HepG2 (cell line): ENCODE results near the gene DNPH1. TPM values are rescaled to one million over a fixed set of nuclear protein-coding genes. Genes with fewer than 3 reads are reported as not detected.

Source experiments
- ATAC-seq: fragments of 200-7000 bp; cut with Tn5 transposase; 3 replicates; pipeline ENCODE4 v1.9.1; 2020; ENCODE audit warnings: mild to moderate bottlenecking, moderate library complexity
- BruUV-seq: library from RNA; stranded (reverse); fragments of 400-500 nt; replicated peaks from 2 replicates; lab custom pipeline; 2021; lab: Mats Ljungman, UMichigan
- CTCF ChIA-PET: fragments of 300-600 bp; formaldehyde crosslinking; extraction: SDS; loops from one replicate; lab custom pipeline; 2021; ENCODE audit warnings: low total read pairs, inconsistent platforms, low intra/inter-chr PET ratio; lab: Yijun Ruan, JAX
- POLR2A ChIA-PET: fragments of 350-600 bp; sonication (Branson Sonifier 250); formaldehyde crosslinking; loops from one replicate; lab custom pipeline; 2020; ENCODE audit warnings: antibody characterized with exemption, inconsistent platforms; lab: Yijun Ruan, JAX
- DNase-seq: peaks from one replicate; pipeline ENCODE4 v3.0.0-alpha.2; 2015; ENCODE audit warnings: low spot score
- FAIRE-seq: peaks from 3 replicates; lab custom pipeline; 2011; peaks lifted over from hg19 to GRCh38; lab: Jason Lieb, UNC
- H2AFZ ChIP-seq: one replicate; pipeline ENCODE4 v1.6.1; 2011; ENCODE audit warnings: low read length, inconsistent platforms
- H3K27ac ChIP-seq: fragments of 300-600 bp; 3 replicates; pipeline ENCODE4 v1.8.0; 2011; ENCODE audit warnings: mixed run types, mild to moderate bottlenecking, mixed read lengths, low read length, inconsistent platforms; ENCODE audit not compliant: insufficient read depth; ENCODE audit errors: extremely low read length
- H3K27me3 ChIP-seq, 2 experiments: fragments of 200-600 bp in 1 of 2; 2 replicates in 1 of 2; 3 replicates in 1 of 2; pipeline versions ENCODE4 v1.6.0 to v1.8.0; 2011; ENCODE audit warnings: low read length in 2 of 2, mild to moderate bottlenecking in 2 of 2, moderate library complexity in 2 of 2, inconsistent platforms in 1 of 2; ENCODE audit not compliant: insufficient read depth in 2 of 2, control insufficient read depth in 1 of 2
- H3K36me3 ChIP-seq, 2 experiments: fragments of 200-600 bp in 1 of 2; replicated peaks in 1 of 2; 2 replicates in 1 of 2; 3 replicates in 1 of 2; pipeline versions ENCODE4 v1.5.1 to v1.8.0; 2011; ENCODE audit warnings: low read length in 2 of 2, inconsistent platforms in 1 of 2; ENCODE audit not compliant: insufficient read depth in 2 of 2, control insufficient read depth in 1 of 2
- H3K4me1 ChIP-seq: 2 replicates; pipeline ENCODE4 v1.5.1; 2012; ENCODE audit warnings: low read length, inconsistent platforms; ENCODE audit not compliant: insufficient read depth
- H3K4me2 ChIP-seq: 2 replicates; pipeline ENCODE4 v1.6.0; 2011; ENCODE audit warnings: low read depth, low read length, inconsistent platforms
- H3K4me3 ChIP-seq, 3 experiments: fragments of 200-600 bp in 1 of 3; sonication (generic), shearing (Covaris generic) in 1 of 3; replicated peaks in 1 of 3; 2 replicates each; pipeline ENCODE4 v1.5.1; 2011 to 2016; ENCODE audit warnings: low read length in 3 of 3, inconsistent platforms in 2 of 3, low read depth in 2 of 3, mild to moderate bottlenecking in 2 of 3, control low read depth in 1 of 3, mixed read lengths in 1 of 3; ENCODE audit not compliant: insufficient read depth in 1 of 3
- H3K79me2 ChIP-seq: one replicate; pipeline ENCODE4 v1.6.1; 2011; ENCODE audit warnings: low read length, inconsistent platforms; ENCODE audit not compliant: insufficient read depth
- H3K9ac ChIP-seq: 2 replicates; pipeline ENCODE4 v1.6.0; 2011; ENCODE audit warnings: mild to moderate bottlenecking, low read depth, low read length, inconsistent platforms; ENCODE audit not compliant: insufficient read depth
- H3K9me3 ChIP-seq: 2 replicates; pipeline ENCODE4 v1.5.1; 2012; ENCODE audit warnings: mild to moderate bottlenecking, low read length
- H4K20me1 ChIP-seq: 2 replicates; pipeline ENCODE4 v1.6.0; 2011; ENCODE audit warnings: inconsistent platforms, mild to moderate bottlenecking, low read length, moderate library complexity; ENCODE audit not compliant: insufficient read depth
- ATF1 ChIP-seq: IDR thresholded peaks from 2 replicates; pipeline ENCODE4 v1.6.1; 2016; ENCODE audit warnings: mild to moderate bottlenecking, control low read depth
- DNMT3B ChIP-seq: conservative IDR thresholded peaks from 2 replicates; pipeline ENCODE4 v1.6.1; 2016; ENCODE audit warnings: missing biosample characterization, control low read depth
- ETV5 ChIP-seq: IDR thresholded peaks from 2 replicates; pipeline ENCODE4 v1.6.1; 2018; ENCODE audit warnings: missing biosample characterization, missing genetic modification reagents, inconsistent platforms, borderline replicate concordance
- FOXP1 ChIP-seq, 2 experiments: fragments of 450-650 bp in 1 of 2; IDR thresholded peaks; 2 replicates each; pipeline ENCODE4 v1.6.1; 2017 to 2018; ENCODE audit warnings: antibody characterized with exemption in 1 of 2
- POLR2A ChIP-seq, 2 experiments: IDR thresholded peaks; 2 replicates each; pipeline ENCODE4 v1.6.1; 2011; ENCODE audit warnings: low read depth in 2 of 2, low read length in 2 of 2, mild to moderate bottlenecking in 1 of 2, moderate library complexity in 1 of 2; ENCODE audit not compliant: insufficient read depth in 1 of 2
- WGBS: methylation state at CpG from one replicate; pipeline ENCODE4 v1.1.6; 2017; ENCODE audit warnings: low lambda C conversion rate; 5-methylcytosine and 5-hydroxymethylcytosine counted together
- in situ Hi-C: cut with HindIII; loops from 2 replicates; pipeline ENCODE4 v1.10.0; 2017; ENCODE audit warnings: low pct_unique_long_range_greater_than_20kb; ENCODE audit not compliant: extremely low pct_ligation_motif_present
- intact Hi-C: fragments of 100-400 bp; cut with micrococcal nuclease; formaldehyde crosslinking; loops from one replicate; pipeline ENCODE4 v1.10.0; 2022; ENCODE audit not compliant: unreplicated experiment
- polyA plus RNA-seq, 8 experiments: library from polyadenylated mRNA; depleted of rRNA in 3 of 8; stranded (reverse) in 7 of 8; unstranded in 1 of 8; fragments of >200 nt; fragmentation: Illumina TruSeq in 4 of 8; extraction: Trizol in 4 of 8; gene quantifications; 2 replicates each; pipeline versions ENCODE4 v1.2.1 to v1.2.3, GENCODE V29; 2011 to 2016; ENCODE audit warnings: low read depth in 4 of 8, missing spikeins in 1 of 8, mixed read lengths in 1 of 8; ENCODE audit not compliant: insufficient read depth in 1 of 8
- total RNA-seq, 5 experiments: library from RNA; depleted of rRNA; stranded (reverse); fragments of >200 nt; fragmentation: Illumina TruSeq; extraction: Trizol; gene quantifications; 2 replicates each; pipeline ENCODE4 v1.2.3, GENCODE V29; 2016; ENCODE audit warnings: low read depth in 1 of 5

The DNPH1 gene
- total and polyA plus RNA-seq, 2 of the 13 experiments (the other 11 are each of a cell fraction or from before 2014, with no cell fraction given), result 56.5 to 75.1 TPM

GRCh38 chr6:43219119-43219518, 10.2 kb downstream of the DNPH1 start:
- Histone ChIP-seq H3K9ac (no peak overlapping the region), H3K79me2 (no peaks in the 10 kb centered on the region), H3K27ac (no peak overlapping the region), H3K4me1 (0 out of 2 replicates have a peak, but pooled peaks cover 2% of the 10 kb centered on the region), H4K20me1 (no peaks in the 10 kb centered on the region), H3K4me2 (no peak overlapping the region), H3K27me3 (no peaks in the 10 kb centered on the region), H3K36me3 (peaks cover 0 to 3% of the 10 kb centered on the region in 2 experiments; a peak in 1 of 5 replicates), H3K4me3 (no peak overlapping the region), H2AFZ (no peak overlapping the region), H3K9me3 (no peaks in the 10 kb centered on the region)
- intact Hi-C loops, result no loop called here
- FAIRE-seq (no peak), DNase-seq (no peak), ATAC-seq (peak; percentile 6; the same call in 1 of the 3 replicates)
- CTCF ChIA-PET, result no interaction called here
- BruUV-seq, result no TSS peak
- POLR2A ChIA-PET, result no interaction called here
- in situ Hi-C loops, result no loop called here
- 98% methylated on average over 3 of the region's 3 CpGs for WGBS
- TF ChIP-seq POLR2A (IDR thresholded peaks at IDR 0.05; ENCODE audit: insufficient read depth in 1 of 2, low read depth in 2 of 2, low read length in 2 of 2) (0 out of 4 replicates have a peak, but pooled peaks of 1 of the 2 experiments have one; percentile 2), DNMT3B (no peak), ETV5 (CRISPR knock-in tag) (no peak)

GRCh38 chr6:43217351-43217750, 11.9 kb downstream of the DNPH1 start:
- CTCF ChIA-PET, result no interaction called here
- Histone ChIP-seq H3K27me3 (no peaks in the 10 kb centered on the region), H3K36me3 (no peaks in the 10 kb centered on the region), H3K4me2 (no peak overlapping the region), H3K27ac (no peak overlapping the region), H2AFZ (no peak overlapping the region), H4K20me1 (no peaks in the 10 kb centered on the region), H3K79me2 (no peaks in the 10 kb centered on the region), H3K4me1 (no peaks in the 10 kb centered on the region), H3K9ac (no peak overlapping the region), H3K9me3 (no peaks in the 10 kb centered on the region), H3K4me3 (no peak overlapping the region)
- 81% methylated on average over 5 of the region's 5 CpGs for WGBS
- no TSS peak for BruUV-seq
- in situ Hi-C loops (no loop called here), intact Hi-C loops (no loop called here)
- ATAC-seq (no peak), DNase-seq (no peak), FAIRE-seq (no peak)
- POLR2A ChIA-PET, result no interaction called here
- TF ChIP-seq ATF1 (CRISPR knock-in tag), result no peak
- TF ChIP-seq FOXP1 (IDR thresholded peaks at IDR 0.05), result no peak
- no peak for TF ChIP-seq FOXP1 (CRISPR knock-in tag; IDR thresholded peaks at IDR 0.05)
